VCaP (cell line): ENCODE measurements around the gene GOLGA2.

ENCODE experiments used
- H3K27ac ChIP-seq: fragments of 450-650 bp; 2 replicates; pipeline ENCODE4 v1.5.1; 2017
- CTCF ChIP-seq: fragments of 450-650 bp; conservative IDR thresholded peaks from 2 replicates; pipeline ENCODE4 v1.5.1; 2017; ENCODE audit warnings: mild to moderate bottlenecking, moderate library complexity

The GOLGA2 gene

GRCh38 chr9:128253991-128254346, 21.8 kb downstream of the GOLGA2 start:
- H3K27ac ChIP-seq: no peak overlapping the region
- TF ChIP-seq CTCF: no peak

- no peak overlapping the region for H3K27ac ChIP-seq
- TF ChIP-seq CTCF: no peak
Observed at GRCh38 chr9:128253140-128253990, 22.4 kb downstream of the GOLGA2 start.

GRCh38 chr9:128252317-128253139, 23.3 kb downstream of the GOLGA2 start:
- H3K27ac ChIP-seq: no peak overlapping the region
- no peak for TF ChIP-seq CTCF

- TF ChIP-seq CTCF: no peak
- H3K27ac ChIP-seq: peak overlapping the region; percentile 73; the same call in 1 of the 2 replicates
Observed at GRCh38 chr9:128251732-128252100, 24.1 kb downstream of the GOLGA2 start.

GRCh38 chr9:128250839-128251731, 24.7 kb downstream of the GOLGA2 start:
- no peak for TF ChIP-seq CTCF
- H3K27ac ChIP-seq: peak overlapping the region; percentile 73; the same call in 1 of the 2 replicates

- no peak for TF ChIP-seq CTCF
- H3K27ac ChIP-seq: peak overlapping the region; percentile 73; the same call in 1 of the 2 replicates
Observed at GRCh38 chr9:128249908-128250838, 25.6 kb downstream of the GOLGA2 start.
